ENCODE measurements around the gene BFSP2. TPM values are rescaled to one million over a fixed set of nuclear protein-coding genes. Genes with fewer than 3 reads are reported as not detected.
"Not testable (repeated sequence)": the region's sequence is repeated elsewhere in the genome, so short reads cannot be mapped to it uniquely, and the experiment has no call there.

BFSP2 gene
- total and polyA plus RNA-seq, 5 donors: not detected

DNA sequence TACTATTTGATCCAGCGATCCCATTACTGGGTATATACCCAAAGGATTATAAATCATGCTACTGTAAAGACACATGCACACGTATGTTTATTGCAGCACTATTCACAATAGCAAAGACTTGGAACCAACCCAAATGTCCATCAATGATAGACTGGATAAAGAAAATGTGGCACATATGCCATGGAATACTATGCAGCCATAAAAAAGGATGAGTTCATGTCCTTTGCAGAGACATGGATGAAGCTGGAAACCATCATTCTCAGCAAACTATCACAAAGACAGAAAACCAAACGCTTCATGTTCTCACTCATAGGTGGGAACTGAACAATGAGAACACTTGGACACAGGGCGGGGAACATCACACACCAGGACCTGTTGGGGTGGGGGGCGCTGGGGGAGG is 82.6 kb downstream of the BFSP2 start:
- WGBS: 73% methylated on average over 5 of the region's 5 CpGs

DNA sequence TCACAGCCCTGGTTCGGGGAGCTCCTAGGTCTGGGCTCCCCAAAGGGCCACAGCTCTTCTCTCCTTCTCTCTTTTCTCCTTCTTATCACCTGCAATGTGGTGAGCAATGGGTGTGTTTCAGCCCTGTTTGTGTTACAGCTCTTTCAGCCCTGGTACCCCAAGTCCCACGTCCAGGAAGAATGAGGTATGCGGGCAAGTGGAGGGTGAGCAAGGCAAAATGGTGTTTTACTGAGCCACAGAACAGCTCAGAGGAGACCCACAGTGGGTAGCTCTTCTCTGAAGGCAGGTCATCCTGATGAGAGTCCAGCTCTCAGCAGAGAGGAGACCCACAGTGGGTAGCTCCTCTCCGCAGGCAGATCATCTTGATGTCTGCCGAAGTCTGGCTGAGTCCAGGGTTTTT is 86.8 kb downstream of the BFSP2 start:
- H3K27ac ChIP-seq (ENCODE audit: low read length): no peak overlapping the region
- no peaks in the 10 kb centered on the region for H3K4me1 ChIP-seq (ENCODE audit: control insufficient read depth, insufficient read depth, low read length)
- WGBS: 97% methylated on average over 5 of the region's 5 CpGs
- no peak overlapping the region for H3K4me3 ChIP-seq (ENCODE audit: low read length)
- intact Hi-C loops (cut with DNase I): no loop called here
- H3K27me3 ChIP-seq (ENCODE audit: control insufficient read depth, insufficient read depth): no peaks in the 10 kb centered on the region
- H3K9me3 ChIP-seq (ENCODE audit: control insufficient read depth, low read length): no peaks in the 10 kb centered on the region
- ATAC-seq (no peak), DNase-seq (no peak)

More for the DNA sequence above, 82.6 kb downstream of the BFSP2 start:
- DNase-seq; intact Hi-C loops (cut with DNase I); H3K9me3 ChIP-seq (ENCODE audit: control insufficient read depth, low read length); H3K4me3 ChIP-seq (ENCODE audit: low read length); H3K27me3 ChIP-seq (ENCODE audit: control insufficient read depth, insufficient read depth); ATAC-seq; H3K27ac ChIP-seq (ENCODE audit: low read length); H3K4me1 ChIP-seq (ENCODE audit: control insufficient read depth, insufficient read depth, low read length): not testable (repeated sequence)

DNA sequence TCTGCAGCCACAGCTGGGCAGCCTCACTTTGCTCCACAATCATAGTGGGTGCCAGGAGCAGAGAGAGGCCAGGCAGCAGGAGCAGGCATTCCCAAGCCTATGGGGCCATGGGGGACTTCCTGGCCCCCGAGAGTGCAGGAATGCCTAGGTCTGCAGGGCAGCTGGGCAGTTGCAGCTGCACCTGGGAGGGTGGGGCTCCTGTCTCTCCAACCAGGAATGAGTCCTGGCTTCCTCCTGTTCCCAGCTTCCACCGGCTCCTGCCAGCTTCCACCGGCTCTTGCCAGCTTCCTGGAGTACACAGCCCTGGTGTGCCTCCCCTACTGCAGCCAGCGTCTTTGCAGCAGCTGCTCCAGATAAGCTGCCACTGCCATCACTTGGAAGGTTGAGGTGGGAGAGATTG is 87.3 kb downstream of the BFSP2 start:
- no peak for ATAC-seq
- no peak for DNase-seq
- no peak overlapping the region for H3K27ac ChIP-seq (ENCODE audit: low read length)
- H3K9me3 ChIP-seq (ENCODE audit: control insufficient read depth, low read length): no peaks in the 10 kb centered on the region
- 76% methylated on average over 4 of the region's 4 CpGs for WGBS
- H3K4me3 ChIP-seq (ENCODE audit: low read length): no peak overlapping the region
- intact Hi-C loops (cut with DNase I): no loop called here
- H3K27me3 ChIP-seq (ENCODE audit: control insufficient read depth, insufficient read depth): no peaks in the 10 kb centered on the region
- H3K4me1 ChIP-seq (ENCODE audit: control insufficient read depth, insufficient read depth, low read length): no peaks in the 10 kb centered on the region

DNA sequence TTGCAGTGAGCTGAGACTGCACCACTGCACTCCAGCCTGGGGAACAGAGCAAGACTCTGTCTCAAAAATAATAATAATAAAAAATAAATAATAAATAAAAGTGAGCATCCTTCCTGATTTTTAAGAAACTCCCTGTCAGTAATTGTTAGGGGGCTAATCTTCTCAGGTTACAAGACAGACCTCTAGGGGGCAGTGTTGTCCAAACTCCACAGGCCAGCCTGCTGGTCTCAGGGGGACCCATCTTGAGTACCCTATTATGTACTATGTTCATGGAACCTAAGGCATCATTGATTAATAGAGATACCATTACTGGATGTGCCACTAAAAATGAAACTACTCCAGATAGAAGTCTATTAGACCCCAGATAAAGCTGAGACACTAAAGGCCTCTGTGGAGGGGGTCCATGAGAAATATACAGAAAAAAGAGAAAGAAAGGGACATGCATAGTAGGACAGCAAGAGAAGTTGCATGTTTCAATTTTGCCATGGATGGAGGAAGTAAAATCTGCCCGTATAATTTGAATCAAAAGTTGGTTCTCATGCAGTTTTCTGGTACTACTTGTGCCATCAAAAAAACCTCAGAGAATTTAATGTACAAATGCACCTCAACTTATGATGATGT is 88.2 kb downstream of the BFSP2 start:
- 92% methylated on average over 1 of the region's 1 CpG for WGBS
- Histone ChIP-seq H3K9me3 (ENCODE audit: control insufficient read depth, low read length) (no peaks in the 10 kb centered on the region), H3K4me3 (ENCODE audit: low read length) (no peak overlapping the region), H3K4me1 (ENCODE audit: control insufficient read depth, insufficient read depth, low read length) (no peaks in the 10 kb centered on the region), H3K27me3 (ENCODE audit: control insufficient read depth, insufficient read depth) (no peaks in the 10 kb centered on the region), H3K27ac (ENCODE audit: low read length) (no peak overlapping the region)
- ATAC-seq: peak; percentile 42 to 57
- intact Hi-C loops (cut with DNase I): no loop called here
- no peak for DNase-seq

DNA sequence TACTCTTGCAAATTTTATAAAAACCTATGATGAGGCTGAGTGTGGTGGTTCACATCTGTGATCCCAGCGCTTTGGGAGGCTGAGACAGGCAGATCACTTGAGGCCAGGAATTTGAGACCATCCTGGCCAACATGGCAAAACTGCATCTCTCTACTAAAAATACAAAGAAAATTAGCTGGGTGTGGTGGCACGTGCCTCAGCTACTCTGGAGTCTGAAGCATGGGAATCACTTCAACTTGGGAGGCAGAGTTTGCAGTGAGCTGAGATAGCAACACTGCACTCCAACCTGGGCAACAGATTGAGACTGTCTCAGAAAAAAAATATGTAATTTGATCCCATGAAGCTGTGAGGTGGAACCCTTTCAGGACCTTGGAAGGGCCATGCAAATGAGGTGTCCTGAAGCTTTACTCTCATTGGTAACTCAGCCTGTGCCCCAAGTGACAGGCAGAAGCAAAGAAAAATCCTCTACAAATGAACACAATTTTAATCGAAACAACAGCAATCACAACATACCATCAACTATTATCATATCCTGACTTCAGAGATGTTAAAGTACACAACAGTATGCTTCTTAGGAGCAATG is 89.0 kb downstream of the BFSP2 start:
- ATAC-seq (peak in 1 of 2 donors; percentile 40), DNase-seq (no peak)
- Histone ChIP-seq H3K4me3 (ENCODE audit: low read length) (no peak overlapping the region), H3K9me3 (ENCODE audit: control insufficient read depth, low read length) (no peaks in the 10 kb centered on the region), H3K27ac (ENCODE audit: low read length) (no peak overlapping the region), H3K27me3 (ENCODE audit: control insufficient read depth, insufficient read depth) (no peaks in the 10 kb centered on the region), H3K4me1 (ENCODE audit: control insufficient read depth, insufficient read depth, low read length) (no peaks in the 10 kb centered on the region)
- intact Hi-C loops (cut with DNase I): no loop called here
- 58% methylated on average over 3 of the region's 3 CpGs for WGBS

DNA sequence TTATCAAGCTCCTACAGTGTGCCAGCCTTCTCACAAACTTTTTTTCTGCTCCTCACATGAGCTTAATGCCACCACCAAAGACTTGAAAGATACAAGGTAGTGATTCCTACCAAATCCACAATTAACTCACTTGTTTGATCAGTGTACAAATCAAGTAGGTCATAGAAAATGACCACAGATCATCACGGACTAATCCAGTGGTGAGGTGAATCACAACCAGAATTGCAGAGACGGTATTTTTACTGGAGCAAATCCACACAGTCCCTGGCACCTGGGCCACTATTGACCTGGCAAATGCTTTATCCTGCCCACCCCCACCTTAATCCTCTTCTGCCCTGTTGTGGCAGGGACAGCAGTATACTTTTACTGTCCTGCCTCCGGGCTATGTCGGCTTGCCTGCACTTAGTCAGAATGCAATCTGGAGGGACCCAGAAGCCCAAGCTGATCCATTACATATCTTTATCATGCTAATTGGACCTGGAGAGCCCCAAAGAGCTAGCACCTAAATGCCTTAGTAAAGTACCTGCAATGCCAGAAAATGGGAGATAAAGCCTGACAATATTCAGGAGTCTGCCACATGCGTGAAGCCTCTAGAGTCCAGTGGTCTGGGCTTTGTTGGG is 89.7 kb downstream of the BFSP2 start:
- H3K9me3 ChIP-seq (ENCODE audit: control insufficient read depth, low read length): no peaks in the 10 kb centered on the region
- H3K4me3 ChIP-seq (ENCODE audit: low read length): no peak overlapping the region
- ATAC-seq (no peak), DNase-seq (no peak)
- WGBS: 84% methylated on average over 5 of the region's 5 CpGs
- H3K27me3 ChIP-seq (ENCODE audit: control insufficient read depth, insufficient read depth): no peaks in the 10 kb centered on the region
- no peak overlapping the region for H3K27ac ChIP-seq (ENCODE audit: low read length)
- no peaks in the 10 kb centered on the region for H3K4me1 ChIP-seq (ENCODE audit: control insufficient read depth, insufficient read depth, low read length)
- intact Hi-C loops (cut with DNase I): no loop called here

DNA sequence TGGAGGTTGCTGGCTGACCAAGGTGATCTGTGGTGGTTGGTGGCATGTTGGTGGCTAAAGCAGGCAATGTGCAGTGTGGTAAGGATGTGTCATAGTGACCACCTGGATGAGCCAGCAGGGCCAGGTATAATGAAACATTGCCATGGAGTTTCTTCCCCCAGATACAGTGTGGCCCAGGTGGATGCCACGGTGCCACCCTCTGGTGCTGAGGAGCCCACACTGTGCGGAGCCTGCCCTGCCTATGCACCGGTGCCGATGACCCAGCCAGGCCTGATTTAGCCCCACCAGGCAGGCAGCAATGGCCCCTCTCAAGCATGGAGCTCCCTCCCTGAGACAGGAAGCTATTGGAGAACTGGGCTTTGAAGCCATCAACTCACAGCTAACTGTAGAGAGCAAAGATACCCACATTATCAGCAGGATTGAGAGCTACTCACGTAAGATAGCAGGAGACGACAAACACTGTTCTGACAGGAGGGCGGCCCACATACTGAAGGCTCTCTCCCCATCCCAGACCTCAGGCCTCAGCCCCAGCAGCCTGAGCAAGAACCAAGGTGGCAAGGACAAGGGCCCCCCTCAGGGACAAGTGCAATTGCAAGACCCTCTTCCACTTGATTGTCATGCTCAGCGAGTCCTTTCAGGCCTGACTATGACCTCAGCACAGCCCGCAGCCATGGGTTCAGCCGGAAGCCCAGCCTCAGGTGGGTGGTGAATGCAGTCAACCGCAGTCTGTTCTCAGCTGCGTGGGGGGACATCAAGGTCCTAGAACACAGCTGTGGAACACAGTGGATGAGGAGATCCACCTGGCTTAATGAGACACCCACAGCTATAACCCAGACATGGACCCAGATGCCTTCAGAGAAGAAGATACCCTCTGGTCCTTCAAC is 90.9 kb downstream of the BFSP2 start:
- Histone ChIP-seq H3K4me3 (ENCODE audit: low read length) (no peak overlapping the region), H3K27ac (ENCODE audit: low read length) (no peak overlapping the region), H3K9me3 (ENCODE audit: control insufficient read depth, low read length) (no peaks in the 10 kb centered on the region), H3K27me3 (ENCODE audit: control insufficient read depth, insufficient read depth) (no peaks in the 10 kb centered on the region), H3K4me1 (ENCODE audit: control insufficient read depth, insufficient read depth, low read length) (no peaks in the 10 kb centered on the region)
- DNase-seq (no peak), ATAC-seq (no peak)
- intact Hi-C loops (cut with DNase I): no loop called here
- WGBS: 87% methylated on average over 12 of the region's 12 CpGs

DNA sequence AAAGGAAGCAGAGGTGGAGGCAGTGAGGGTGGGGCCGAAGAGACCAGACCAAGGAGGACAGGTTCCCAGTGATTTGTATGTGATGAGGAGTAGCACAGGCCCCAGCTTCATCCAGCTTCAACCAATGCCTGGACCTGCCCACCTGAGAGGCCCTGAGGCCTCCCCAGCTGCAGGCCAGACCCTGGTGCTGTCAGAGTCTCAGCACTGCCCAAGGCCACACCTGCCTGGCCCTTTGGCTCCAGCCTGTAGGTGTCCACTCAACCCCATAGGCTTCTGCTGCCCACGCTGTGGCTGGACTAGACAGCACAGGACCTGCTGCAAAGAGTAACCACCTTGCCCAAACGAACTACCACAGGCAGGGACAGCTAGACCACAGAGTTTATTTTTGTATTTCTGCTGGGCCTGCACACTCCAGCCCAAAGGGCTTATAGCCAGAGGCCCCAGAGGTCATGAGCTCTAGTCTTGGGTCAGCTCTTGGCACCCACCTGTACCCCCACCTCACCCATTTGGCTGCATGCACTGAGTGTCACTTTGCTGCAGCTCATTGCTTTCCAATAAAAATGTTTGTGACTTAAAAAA is 91.7 kb downstream of the BFSP2 start:
- Histone ChIP-seq H3K27ac (ENCODE audit: low read length) (no peak overlapping the region), H3K27me3 (ENCODE audit: control insufficient read depth, insufficient read depth) (no peaks in the 10 kb centered on the region), H3K4me1 (ENCODE audit: control insufficient read depth, insufficient read depth, low read length) (no peaks in the 10 kb centered on the region), H3K9me3 (ENCODE audit: control insufficient read depth, low read length) (no peaks in the 10 kb centered on the region), H3K4me3 (ENCODE audit: low read length) (no peak overlapping the region)
- WGBS: 93% methylated on average over 3 of the region's 3 CpGs
- intact Hi-C loops (cut with DNase I): no loop called here
- peak in 1 of 2 donors; percentile 14 for ATAC-seq
- no peak for DNase-seq

DNA sequence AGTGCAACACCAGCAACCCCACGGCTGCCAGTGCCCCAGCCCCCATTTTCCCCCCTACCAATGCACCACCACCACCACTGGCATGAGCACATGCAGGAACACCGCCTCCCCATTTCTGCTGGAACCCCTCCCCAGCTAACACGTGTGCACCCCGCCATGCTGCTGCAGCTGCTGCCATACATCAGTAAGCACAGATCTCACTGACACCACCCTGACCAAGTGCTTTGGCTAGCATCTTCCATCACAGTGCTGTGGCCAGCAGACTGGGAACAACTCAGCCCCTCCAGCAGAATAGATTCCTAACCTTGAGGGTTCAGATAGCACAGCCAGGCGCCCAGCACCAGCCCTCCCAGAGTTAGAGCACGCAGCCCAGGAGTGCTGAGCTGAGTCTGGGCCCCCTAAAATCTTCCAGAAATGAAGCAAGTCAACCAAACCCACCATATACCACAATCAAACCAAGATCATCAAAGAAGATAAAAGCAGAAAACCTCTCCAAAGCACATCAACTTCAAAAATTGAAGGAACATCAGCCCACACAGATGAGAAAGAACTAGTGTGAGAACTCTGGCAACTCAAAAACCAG is 92.4 kb downstream of the BFSP2 start:
- H3K27ac ChIP-seq (ENCODE audit: low read length): no peak overlapping the region
- DNase-seq (no peak), ATAC-seq (no peak)
- no peak overlapping the region for H3K4me3 ChIP-seq (ENCODE audit: low read length)
- 90% methylated on average over 6 of the region's 6 CpGs for WGBS
- no peaks in the 10 kb centered on the region for H3K9me3 ChIP-seq (ENCODE audit: control insufficient read depth, low read length)
- intact Hi-C loops (cut with DNase I): no loop called here
- no peaks in the 10 kb centered on the region for H3K4me1 ChIP-seq (ENCODE audit: control insufficient read depth, insufficient read depth, low read length)
- no peaks in the 10 kb centered on the region for H3K27me3 ChIP-seq (ENCODE audit: control insufficient read depth, insufficient read depth)

DNA sequence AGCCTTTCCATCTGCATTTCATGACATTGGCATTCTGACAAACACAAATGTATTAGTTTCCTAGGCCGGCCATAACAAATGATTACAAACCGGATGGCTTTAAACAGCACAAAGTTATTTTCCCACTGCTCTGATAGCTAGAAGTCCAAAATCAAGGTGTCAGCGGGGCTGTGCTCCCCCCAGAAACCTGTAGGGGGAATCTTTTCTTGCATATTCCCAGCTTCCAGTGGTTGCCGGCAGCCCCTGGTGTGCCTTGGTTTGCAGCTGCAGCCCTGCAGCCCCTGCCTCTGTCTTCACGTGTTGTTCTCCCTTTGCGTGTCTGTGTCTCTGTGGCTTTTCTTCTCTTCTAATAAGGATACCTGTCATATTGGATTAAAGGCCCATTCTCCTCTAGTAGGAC is 94.6 kb downstream of the BFSP2 start:
- Histone ChIP-seq H3K4me3 (ENCODE audit: low read length) (no peak overlapping the region), H3K4me1 (ENCODE audit: control insufficient read depth, insufficient read depth, low read length) (no peaks in the 10 kb centered on the region), H3K27ac (ENCODE audit: low read length) (no peak overlapping the region), H3K9me3 (ENCODE audit: control insufficient read depth, low read length) (no peaks in the 10 kb centered on the region), H3K27me3 (ENCODE audit: control insufficient read depth, insufficient read depth) (no peaks in the 10 kb centered on the region)
- DNase-seq (peak in 1 of 3 donors; percentile 59), ATAC-seq (peak in 1 of 2 donors; percentile 40)
- WGBS: 66% methylated on average over 6 of the region's 6 CpGs
- intact Hi-C loops (cut with DNase I): no loop called here
